Fibroblast of lung (primary cell): ENCODE data around the gene HNRNPA2B1.

Source experiments
- CTCF ChIP-seq, 2 donors: IDR thresholded peaks in 1 of 2; conservative IDR thresholded peaks in 1 of 2; 1 replicate in 1 of 2; 2 replicates in 1 of 2; pipeline ENCODE4 v1.5.1; 2011 to 2012; ENCODE audit warnings: low read length in 2 of 2, control low read depth in 1 of 2, inconsistent platforms in 1 of 2, low read depth in 1 of 2, mild to moderate bottlenecking in 1 of 2
- EZH2 ChIP-seq: IDR thresholded peaks from 2 replicates; pipeline ENCODE4 v1.5.1; 2012; ENCODE audit warnings: low read length, control low read depth, mild to moderate bottlenecking; ENCODE audit errors: missing control alignments

GRCh38 chr7:26151650-26151952 is 48.9 kb downstream of the HNRNPA2B1 start:
- TF ChIP-seq CTCF (conservative IDR thresholded peaks at IDR 0.05 in 1 of 2, IDR thresholded peaks at IDR 0.05 in 1 of 2; ENCODE audit: low read depth in 1 of 2, low read length in 2 of 2): no peak
- no peak for TF ChIP-seq EZH2
